Camera-type eye (tissue), 1 donor: ENCODE results near the gene CHMP3. TPM values are rescaled to one million over a fixed set of nuclear protein-coding genes. Genes with fewer than 3 reads are reported as not detected.

Source experiments
- total RNA-seq: library from RNA; depleted of rRNA; stranded (reverse); fragments of >200 nt; gene quantifications from one replicate; pipeline ENCODE4 v1.2.3, GENCODE V29; 2014

CHMP3 gene
- 61.4 TPM for total RNA-seq

GRCh38 chr2:86562922-86563649 is at the start of gene CHMP3:
Gene CHMP3 (minus strand): TSS chr2:86563443. CDS start chr2:86563348, 95 bp downstream.

Other genes starting within 250 kb of the CHMP3 start
- gene REEP1, start 225.8 kb downstream of the CHMP3 start, total RNA-seq = 34.9 TPM
- gene KDM3A, start 122.1 kb downstream of the CHMP3 start, total RNA-seq = 141 TPM
- 45.1 TPM for gene RNF103, start 60.4 kb upstream of the CHMP3 start, total RNA-seq
- 93.2 TPM for gene RMND5A, start 156.8 kb upstream of the CHMP3 start, total RNA-seq
- gene CD8A, start 227.5 kb upstream of the CHMP3 start, total RNA-seq = 0.27 TPM